GM10266 (cell line): Measurements from ENCODE around the gene CASP10.

Experiments used
- DNase-seq: peaks from one replicate; pipeline ENCODE4 v3.0.0; 2012; ENCODE audit errors: extremely low spot score
- CTCF ChIP-seq: IDR thresholded peaks from 2 replicates; pipeline ENCODE4 v1.5.1; 2012; ENCODE audit warnings: mild to moderate bottlenecking, low read depth; ENCODE audit not compliant: control insufficient read depth, insufficient read depth; ENCODE audit errors: missing control alignments

Gene CASP10

GRCh38 chr2:201208563-201209252 is 25.8 kb downstream of the CASP10 start:
- DNase-seq, result peak; percentile 25
- no peak for TF ChIP-seq CTCF

GRCh38 chr2:201215963-201216362 is 33.0 kb downstream of the CASP10 start:
- DNase-seq, result no peak
- TF ChIP-seq CTCF, result no peak

- TF ChIP-seq CTCF, result no peak
Measured at GRCh38 chr2:201216918-201217317, 34.0 kb downstream of the CASP10 start.

GRCh38 chr2:201218780-201219179 is 35.8 kb downstream of the CASP10 start:
- no peak for TF ChIP-seq CTCF
- DNase-seq, result no peak

More at GRCh38 chr2:201216918-201217317, 34.0 kb downstream of the CASP10 start:
- no peak for DNase-seq

GRCh38 chr2:201219328-201220096 is 36.6 kb downstream of the CASP10 start:
- no peak for DNase-seq
- TF ChIP-seq CTCF, result no peak

- DNase-seq, result no peak
Measured at GRCh38 chr2:201220102-201220570, 37.2 kb downstream of the CASP10 start.

More at GRCh38 chr2:201220102-201220570, 37.2 kb downstream of the CASP10 start:
- TF ChIP-seq CTCF, result no peak
